HG02885 (cell line): ENCODE measurements around the gene SPATA31A1.
"Not testable (repeated sequence)": the region's sequence is repeated elsewhere in the genome, so short reads cannot be mapped to it uniquely, and the experiment has no call there.

Experiments used
- ATAC-seq: cut with Tn5 transposase; IDR thresholded peaks from one replicate; pipeline ENCODE4 v1.9.1; 2021; ENCODE audit warnings: mild to moderate bottlenecking; ENCODE audit not compliant: unreplicated experiment, poor library complexity

The SPATA31A1 gene

DNA sequence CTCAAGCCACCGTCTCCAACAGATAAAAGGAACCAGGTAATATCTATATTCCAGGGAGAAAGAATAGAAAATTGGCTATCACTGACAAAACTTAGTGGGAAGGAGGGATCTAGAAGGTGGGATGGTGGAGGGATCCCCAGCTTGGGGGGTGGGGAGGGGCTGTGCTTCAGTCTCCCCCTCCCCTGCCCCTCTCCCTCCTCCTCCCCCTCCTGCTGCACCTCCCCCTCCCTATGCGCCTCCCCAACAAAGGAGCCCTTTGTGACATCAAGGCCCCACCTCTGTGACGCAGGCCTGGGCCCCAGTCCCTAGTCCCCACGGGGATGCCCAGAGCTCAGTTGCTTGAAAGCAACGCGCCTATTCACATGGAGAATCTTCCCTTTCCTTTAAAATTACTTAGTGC lies at the start of gene SPATA31A1:
SPATA31A1 (plus strand) TSS at position 301 of the 400 bp plus-strand sequence; CDS start at position 363, 62 bp downstream.
- ATAC-seq, result not testable (repeated sequence)

DNA sequence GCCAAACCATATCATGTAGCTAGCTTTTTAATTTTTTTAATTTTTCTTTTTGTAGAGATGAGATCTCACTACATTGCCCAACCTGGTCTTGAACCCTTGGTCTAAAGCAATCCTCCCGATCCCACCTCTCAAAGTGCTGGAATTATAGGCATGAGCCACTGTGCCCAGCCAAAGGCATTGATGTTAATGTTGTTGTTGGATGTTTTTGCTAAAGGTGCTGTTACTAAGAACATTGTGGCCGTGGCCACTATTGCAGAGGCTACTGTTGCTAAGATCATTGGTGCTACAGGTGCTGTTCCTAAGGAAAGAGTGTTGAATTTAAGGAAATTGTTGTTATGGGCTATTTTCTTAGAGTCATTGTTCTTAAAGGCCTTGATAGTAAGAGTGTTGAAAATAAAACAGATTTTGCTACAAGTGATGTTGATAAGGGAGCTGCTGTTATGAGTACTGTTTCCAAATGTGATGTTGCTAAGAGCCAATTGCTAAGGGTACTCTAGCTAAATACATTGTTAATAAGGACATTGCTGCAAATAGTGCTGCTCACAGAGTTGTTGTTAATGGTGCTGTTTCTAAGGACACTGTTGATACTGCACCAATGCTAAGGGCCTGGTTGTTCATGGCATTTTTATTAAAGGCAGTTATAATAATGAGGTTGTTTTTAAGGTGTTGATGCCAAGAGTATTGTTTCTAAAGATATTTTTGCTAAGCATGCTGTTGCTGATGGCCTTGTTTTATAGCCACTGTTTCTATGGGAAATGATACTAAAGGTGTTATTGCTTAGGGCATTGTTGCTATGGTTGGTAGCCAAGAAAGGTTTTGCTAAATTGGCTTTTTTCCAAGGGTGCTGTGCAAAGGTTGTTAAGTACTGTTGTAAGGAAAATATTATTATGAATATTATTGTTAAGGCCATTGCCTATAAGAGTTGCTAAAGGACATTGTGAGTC lies 52.1 kb downstream of the SPATA31A1 start:
- ATAC-seq, result not testable (repeated sequence)

DNA sequence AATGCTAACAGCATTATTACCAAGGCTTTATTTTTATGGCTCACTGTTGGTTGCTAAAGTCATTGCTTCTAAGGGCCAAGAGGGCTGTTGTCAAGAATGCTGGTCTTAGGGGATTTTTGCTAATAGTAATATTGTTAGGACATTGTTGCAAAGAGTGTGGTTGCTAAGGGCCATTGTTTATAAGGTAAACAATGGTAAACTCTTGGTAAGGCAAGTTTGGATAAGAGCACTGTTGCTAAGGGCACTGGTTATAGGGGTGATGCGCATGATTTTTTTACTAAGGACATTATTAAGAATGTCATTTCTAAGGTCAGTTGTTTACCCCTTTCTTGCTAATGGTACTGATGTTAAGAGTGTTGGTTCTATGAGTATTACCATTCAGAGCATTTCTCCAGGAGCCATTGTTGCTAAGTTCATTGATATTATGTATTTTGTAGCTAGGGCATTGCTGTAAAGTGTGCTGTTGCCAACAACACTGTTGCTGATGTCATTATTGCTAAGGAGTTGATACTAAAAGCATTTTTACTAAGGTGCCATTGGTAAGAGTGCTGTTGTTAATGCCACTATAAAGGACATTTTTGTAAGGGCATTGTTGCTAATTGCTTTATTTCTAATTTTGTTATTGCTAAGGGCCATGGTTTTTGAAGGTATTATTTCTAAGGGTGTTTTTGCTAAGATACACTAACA lies 55.9 kb downstream of the SPATA31A1 start:
- ATAC-seq, result not testable (repeated sequence)
